Caco-2 (cell line): ENCODE measurements around the gene ADORA3. TPM values are rescaled to one million over a fixed set of nuclear protein-coding genes. Genes with fewer than 3 reads are reported as not detected.

Experiments used
- BruUV-seq: library from RNA; stranded (reverse); fragments of 400-500 nt; replicated peaks from 2 replicates; lab custom pipeline; 2021; lab: Mats Ljungman, UMichigan
- CTCF ChIA-PET: fragments of 300-600 bp; sonication (Branson Sonifier 250); formaldehyde crosslinking; loops from one replicate; lab custom pipeline; 2022; ENCODE audit warnings: antibody characterized with exemption; lab: Charles Lee
- POLR2A ChIA-PET: fragments of 300-600 bp; sonication (Branson Sonifier 250); formaldehyde crosslinking; loops from one replicate; lab custom pipeline; 2022; ENCODE audit warnings: antibody characterized with exemption; lab: Charles Lee
- DNase-seq, 2 experiments: peaks; one replicate each; pipeline versions ENCODE4 v3.0.0 to v3.0.0-alpha.2; 2020 to 2022
- H3K27me3 ChIP-seq: replicated peaks from 2 replicates; pipeline ENCODE4 v1.6.0; 2011; ENCODE audit warnings: low read length; ENCODE audit not compliant: control insufficient read depth, insufficient read depth
- H3K36me3 ChIP-seq: 2 replicates; pipeline ENCODE4 v1.5.1; 2011; ENCODE audit warnings: low read length; ENCODE audit not compliant: control insufficient read depth, insufficient read depth
- H3K4me1 ChIP-seq: fragments of 250-450 bp; sonication (Bioruptor Pico); 2 replicates; pipeline ENCODE4 v1.5.1; 2020; ENCODE audit warnings: mild to moderate bottlenecking
- H3K4me3 ChIP-seq: 2 replicates; pipeline ENCODE4 v1.5.1; 2011; ENCODE audit warnings: low read depth, mild to moderate bottlenecking, control low read depth, low read length
- H3K9me3 ChIP-seq: fragments of 250-450 bp; sonication (Bioruptor Pico); 2 replicates; pipeline ENCODE4 v1.5.1; 2020; ENCODE audit warnings: mild to moderate bottlenecking, moderate library complexity
- H3K27ac Mint-ChIP-seq: one replicate; pipeline ENCODE4 v1.8.0; 2022; ENCODE audit warnings: mixed read lengths; ENCODE audit not compliant: unreplicated experiment
- H3K27me3 Mint-ChIP-seq: one replicate; pipeline ENCODE4 v1.8.0; 2022; ENCODE audit warnings: mixed read lengths; ENCODE audit not compliant: insufficient read depth, unreplicated experiment
- H3K36me3 Mint-ChIP-seq: one replicate; pipeline ENCODE4 v1.8.0; 2022; ENCODE audit warnings: mild to moderate bottlenecking, mixed read lengths; ENCODE audit not compliant: insufficient read depth, unreplicated experiment
- H3K4me1 Mint-ChIP-seq: one replicate; pipeline ENCODE4 v1.8.0; 2022; ENCODE audit warnings: low read depth, mixed read lengths; ENCODE audit not compliant: unreplicated experiment
- H3K4me3 Mint-ChIP-seq: one replicate; pipeline ENCODE4 v1.8.0; 2022; ENCODE audit warnings: mild to moderate bottlenecking, moderate library complexity, mixed read lengths; ENCODE audit not compliant: unreplicated experiment
- H3K9me3 Mint-ChIP-seq: one replicate; pipeline ENCODE4 v1.8.0; 2022; ENCODE audit warnings: mixed read lengths; ENCODE audit not compliant: unreplicated experiment
- CTCF ChIP-seq, 2 experiments: fragments of 200-600 bp in 1 of 2; IDR thresholded peaks; 1 replicate in 1 of 2; 2 replicates in 1 of 2; pipeline versions ENCODE4 v1.5.1 to v1.8.0; 2011 to 2022; ENCODE audit warnings: antibody characterized with exemption in 1 of 2, control low read depth in 1 of 2, inconsistent platforms in 1 of 2, low read depth in 1 of 2, low read length in 1 of 2, mild to moderate bottlenecking in 1 of 2, moderate library complexity in 1 of 2; ENCODE audit not compliant: insufficient read depth in 1 of 2, severe bottlenecking in 1 of 2, unreplicated experiment in 1 of 2
- intact Hi-C: fragments of 100-400 bp; cut with micrococcal nuclease; formaldehyde crosslinking; loops from one replicate; pipeline ENCODE4 v1.10.0; 2022; ENCODE audit not compliant: unreplicated experiment
- total RNA-seq: library from RNA; stranded (reverse); gene quantifications from 2 replicates; pipeline ENCODE4 v1.2.3, GENCODE V29; 2022

Gene ADORA3
- total RNA-seq, 1 experiment from 2014 or later: not detected

DNA sequence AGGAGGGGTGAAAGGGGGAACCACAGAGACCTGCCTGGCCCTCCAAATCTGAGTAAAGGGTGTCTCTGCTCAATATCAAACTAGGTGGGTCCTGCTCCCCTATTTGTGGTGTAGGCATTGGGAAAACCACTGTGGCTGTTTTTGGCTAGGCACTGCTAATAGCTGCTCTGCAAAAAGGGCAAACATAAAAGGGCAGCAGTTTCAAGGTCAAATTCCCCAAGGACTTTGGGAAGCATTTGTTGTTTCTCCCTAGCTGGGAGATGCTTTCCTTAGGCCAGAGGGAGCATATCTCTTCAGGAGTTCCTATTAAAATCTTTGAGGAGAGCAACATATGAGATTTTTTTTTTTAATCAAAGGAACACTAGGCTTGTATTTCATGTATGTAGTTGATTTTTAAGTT, 27.2 kb downstream of the ADORA3 start:
- H3K27me3 ChIP-seq: no peaks in the 10 kb centered on the region
- H3K4me1 ChIP-seq: no peaks in the 10 kb centered on the region
- H3K9me3 ChIP-seq: no peaks in the 10 kb centered on the region
- no peak for DNase-seq
- intact Hi-C loops: no loop called here
- no TSS peak for BruUV-seq
- CTCF ChIA-PET: no interaction called here
- Mint-ChIP-seq H3K4me3 (no peak overlapping the region), H3K4me1 (no peaks in the 10 kb centered on the region), H3K9me3 (no peaks in the 10 kb centered on the region), H3K27ac (no peak overlapping the region), H3K27me3 (no peaks in the 10 kb centered on the region), H3K36me3 (no peaks in the 10 kb centered on the region)
- POLR2A ChIA-PET: no interaction called here
- no peak overlapping the region for H3K4me3 ChIP-seq
- no peaks in the 10 kb centered on the region for H3K36me3 ChIP-seq
- no peak for TF ChIP-seq CTCF (IDR thresholded peaks at IDR 0.05; ENCODE audit: insufficient read depth in 1 of 2, low read depth in 1 of 2, low read length in 1 of 2, severe bottlenecking in 1 of 2, unreplicated experiment in 1 of 2)

DNA sequence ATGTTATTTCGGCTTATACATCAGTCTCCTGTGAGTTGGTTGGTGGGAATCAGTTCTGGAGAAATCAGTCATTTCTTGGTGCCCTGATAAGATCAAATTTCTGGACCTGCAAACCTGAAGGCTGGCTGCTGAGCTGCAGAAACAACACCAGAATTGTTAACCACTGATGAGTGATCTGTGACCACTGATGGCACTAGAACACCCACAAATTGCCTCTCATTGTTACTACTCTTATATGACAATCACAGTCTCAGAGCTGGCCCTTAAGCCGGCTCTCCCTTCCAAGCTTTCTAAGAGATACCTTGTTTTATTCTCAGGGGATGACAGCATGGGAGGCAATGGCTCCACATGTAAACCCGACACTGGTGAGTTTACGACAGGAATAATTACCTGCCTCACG, 27.7 kb downstream of the ADORA3 start:
- Mint-ChIP-seq H3K4me1 (no peaks in the 10 kb centered on the region), H3K27ac (no peak overlapping the region), H3K36me3 (no peaks in the 10 kb centered on the region), H3K27me3 (no peaks in the 10 kb centered on the region), H3K4me3 (no peak overlapping the region), H3K9me3 (no peaks in the 10 kb centered on the region)
- CTCF ChIA-PET: no interaction called here
- Histone ChIP-seq H3K4me3 (no peak overlapping the region), H3K27me3 (no peaks in the 10 kb centered on the region), H3K9me3 (no peaks in the 10 kb centered on the region), H3K4me1 (no peaks in the 10 kb centered on the region), H3K36me3 (no peaks in the 10 kb centered on the region)
- POLR2A ChIA-PET: no interaction called here
- no peak for DNase-seq
- no peak for TF ChIP-seq CTCF (IDR thresholded peaks at IDR 0.05; ENCODE audit: insufficient read depth in 1 of 2, low read depth in 1 of 2, low read length in 1 of 2, severe bottlenecking in 1 of 2, unreplicated experiment in 1 of 2)
- no TSS peak for BruUV-seq
- intact Hi-C loops: no loop called here

GRCh38 chr1:111474521-111474920, 28.9 kb downstream of the ADORA3 start:
- no peak for DNase-seq
- Mint-ChIP-seq H3K36me3 (no peaks in the 10 kb centered on the region), H3K4me3 (no peak overlapping the region), H3K27me3 (no peaks in the 10 kb centered on the region), H3K4me1 (no peaks in the 10 kb centered on the region), H3K9me3 (no peaks in the 10 kb centered on the region), H3K27ac (no peak overlapping the region)
- TF ChIP-seq CTCF (IDR thresholded peaks at IDR 0.05; ENCODE audit: insufficient read depth in 1 of 2, low read depth in 1 of 2, low read length in 1 of 2, severe bottlenecking in 1 of 2, unreplicated experiment in 1 of 2): no peak
- ChIA-PET CTCF (no interaction called here), POLR2A (no interaction called here)
- no peaks in the 10 kb centered on the region for H3K9me3 ChIP-seq
- H3K36me3 ChIP-seq: no peaks in the 10 kb centered on the region
- H3K27me3 ChIP-seq: no peaks in the 10 kb centered on the region
- H3K4me3 ChIP-seq: no peak overlapping the region
- no TSS peak for BruUV-seq
- H3K4me1 ChIP-seq: no peaks in the 10 kb centered on the region
- intact Hi-C loops: no loop called here
